Endometrium (tissue), 2 donors: ENCODE results near the gene CBX5.
"Not testable (repeated sequence)": the region's sequence is repeated elsewhere in the genome, so short reads cannot be mapped to it uniquely, and the experiment has no call there.

Experiments used
- FAIRE-seq: peaks from 2 replicates; lab custom pipeline; 2012; peaks lifted over from hg19 to GRCh38; lab: Jason Lieb, UNC
- donor health status: control.
- donor health status: control.

Gene CBX5

DNA sequence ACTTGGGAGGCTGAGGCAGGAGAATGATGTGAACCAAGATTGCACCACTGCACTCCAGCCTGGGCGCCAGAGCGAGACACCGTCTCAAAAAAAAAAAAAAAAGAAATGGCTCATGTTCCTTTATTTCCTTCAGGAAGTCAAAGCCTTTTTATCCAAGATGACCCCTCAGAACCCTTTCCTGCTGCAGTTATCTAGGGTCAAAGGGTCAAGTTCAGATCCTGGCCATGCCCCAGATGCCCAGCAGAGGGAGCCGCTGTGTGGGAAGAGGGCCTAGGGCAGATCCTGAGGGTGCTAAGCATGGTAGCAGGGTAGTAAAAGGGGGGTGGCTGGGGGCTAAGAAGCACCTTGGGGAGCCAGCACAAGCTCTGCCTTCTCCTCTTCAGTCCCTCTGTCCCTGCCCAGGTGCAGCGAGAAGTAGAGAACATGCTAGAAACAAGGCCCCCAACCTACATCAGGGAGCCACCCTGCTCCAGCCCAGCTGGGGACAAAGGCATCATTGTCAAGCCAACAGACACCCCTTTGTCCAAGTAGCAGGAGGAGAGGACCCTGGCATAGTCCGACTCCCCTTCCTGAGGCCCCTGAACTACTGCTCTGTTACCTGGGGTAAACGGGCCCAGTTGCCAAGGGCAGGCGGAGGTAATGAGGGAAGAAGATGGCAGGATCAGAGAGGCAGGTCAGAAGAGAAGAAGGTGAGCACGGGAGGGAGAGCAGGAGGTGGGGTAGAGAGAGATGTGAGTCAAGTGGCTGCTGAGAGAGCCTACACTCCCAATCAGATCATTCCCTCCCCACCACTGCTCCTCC is 14.4 kb upstream of the CBX5 start:
- FAIRE-seq, result no peak

DNA sequence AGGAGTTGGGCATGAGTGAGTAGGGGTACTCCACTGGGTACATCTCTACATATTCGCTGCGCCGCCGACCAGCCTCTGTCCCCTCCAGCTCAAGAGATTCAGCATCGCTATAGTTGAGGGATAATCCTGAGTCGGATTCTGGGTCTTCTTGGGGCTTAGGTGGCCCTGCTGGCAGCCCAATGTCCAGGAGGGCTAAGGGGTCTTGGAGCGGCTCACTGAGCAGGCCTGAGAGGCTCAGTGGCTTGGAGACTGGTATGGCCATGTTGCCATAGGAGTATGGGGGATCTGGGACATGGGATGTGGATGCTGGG is 13.0 kb upstream of the CBX5 start:
- no peak for FAIRE-seq

GRCh38 chr12:54292083-54292930 is 12.4 kb upstream of the CBX5 start:
- no peak for FAIRE-seq

- no peak for FAIRE-seq
Observed at GRCh38 chr12:54287261-54288157, 7.6 kb upstream of the CBX5 start.

DNA sequence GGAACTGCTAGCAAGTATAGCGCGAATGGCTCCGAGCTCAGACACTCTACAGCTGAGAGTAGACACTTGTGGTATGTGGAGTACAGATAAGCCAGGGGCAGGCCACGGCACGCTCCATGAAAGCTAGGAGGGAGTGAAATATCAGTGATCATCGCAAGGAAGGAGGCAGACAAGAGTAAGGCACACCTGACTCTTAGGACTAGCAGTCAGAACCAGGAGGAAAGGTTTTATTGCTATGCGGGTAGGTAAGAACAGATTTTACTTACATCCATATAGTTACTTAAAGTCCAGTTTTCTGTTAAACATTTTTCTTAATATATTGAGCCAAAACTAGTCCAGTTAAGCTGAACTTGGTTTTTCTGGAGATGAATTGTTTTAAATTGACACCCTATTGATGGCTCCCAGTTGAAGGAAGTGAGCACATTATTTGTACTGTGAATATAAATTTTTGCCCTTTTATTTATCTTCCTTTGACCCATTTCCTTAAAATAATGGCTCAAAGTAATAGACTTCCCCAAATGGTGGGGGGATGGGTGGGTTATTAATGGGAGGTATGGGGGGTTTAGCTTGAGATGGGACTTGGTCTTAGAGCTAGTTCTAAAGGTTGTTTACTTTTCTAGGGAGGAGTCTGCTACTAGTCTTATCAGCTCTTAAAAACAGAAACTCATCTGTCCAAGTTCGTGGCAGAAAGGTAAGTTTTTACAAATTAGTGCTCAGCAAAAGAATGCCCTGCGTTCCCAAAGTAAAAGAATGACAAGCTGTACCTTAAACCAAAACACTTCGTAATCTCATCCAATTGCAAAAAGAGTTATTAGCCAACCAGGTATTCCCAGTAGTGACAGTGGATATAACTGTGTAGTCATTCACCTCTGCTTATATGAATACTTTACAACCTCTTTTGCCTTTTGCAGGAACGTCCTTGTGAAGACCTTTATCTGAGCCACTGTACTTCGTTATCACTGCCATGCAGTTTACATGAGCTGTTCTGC is 6.4 kb upstream of the CBX5 start:
- no peak for FAIRE-seq

DNA sequence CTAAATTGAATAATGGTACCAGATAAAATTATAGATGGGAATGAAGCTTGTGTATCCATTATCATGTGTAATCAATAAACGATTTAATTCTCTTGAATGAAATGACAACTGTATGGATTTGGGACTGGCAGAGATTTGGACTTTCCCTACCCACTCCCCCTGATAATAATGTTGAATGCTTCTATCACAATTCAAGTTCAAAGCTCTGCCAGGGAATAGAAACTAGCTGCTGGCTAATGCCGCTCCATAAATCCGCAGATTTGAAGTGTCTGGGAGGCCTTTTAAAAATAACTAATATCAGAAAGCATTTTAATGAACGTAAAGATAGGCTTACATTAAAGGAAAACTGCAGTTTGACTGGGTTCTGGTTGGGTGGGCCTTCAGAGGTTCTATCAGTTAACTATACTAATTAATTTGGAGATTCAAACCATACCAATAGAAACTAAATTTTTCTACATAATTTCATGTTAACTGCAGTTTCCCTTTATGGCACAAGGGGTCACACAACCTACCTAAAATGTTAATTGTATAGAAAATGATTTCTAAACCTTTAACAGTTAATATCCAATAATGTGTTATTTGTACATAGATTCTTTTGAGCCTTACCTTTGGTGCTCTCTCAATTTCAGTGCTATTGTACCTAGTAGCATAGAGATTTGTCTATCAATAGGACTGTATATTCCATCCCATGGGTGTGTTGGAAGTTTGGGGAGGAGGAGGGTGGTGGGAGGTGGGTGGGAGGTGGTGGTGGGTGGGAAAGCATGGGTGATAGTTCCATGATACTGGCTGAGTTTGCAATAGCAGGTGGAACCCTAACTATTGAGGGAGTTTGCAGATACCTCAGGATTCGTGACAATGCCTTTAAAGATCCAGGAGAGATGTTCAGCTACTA is 5.5 kb upstream of the CBX5 start:
- FAIRE-seq, result no peak

DNA sequence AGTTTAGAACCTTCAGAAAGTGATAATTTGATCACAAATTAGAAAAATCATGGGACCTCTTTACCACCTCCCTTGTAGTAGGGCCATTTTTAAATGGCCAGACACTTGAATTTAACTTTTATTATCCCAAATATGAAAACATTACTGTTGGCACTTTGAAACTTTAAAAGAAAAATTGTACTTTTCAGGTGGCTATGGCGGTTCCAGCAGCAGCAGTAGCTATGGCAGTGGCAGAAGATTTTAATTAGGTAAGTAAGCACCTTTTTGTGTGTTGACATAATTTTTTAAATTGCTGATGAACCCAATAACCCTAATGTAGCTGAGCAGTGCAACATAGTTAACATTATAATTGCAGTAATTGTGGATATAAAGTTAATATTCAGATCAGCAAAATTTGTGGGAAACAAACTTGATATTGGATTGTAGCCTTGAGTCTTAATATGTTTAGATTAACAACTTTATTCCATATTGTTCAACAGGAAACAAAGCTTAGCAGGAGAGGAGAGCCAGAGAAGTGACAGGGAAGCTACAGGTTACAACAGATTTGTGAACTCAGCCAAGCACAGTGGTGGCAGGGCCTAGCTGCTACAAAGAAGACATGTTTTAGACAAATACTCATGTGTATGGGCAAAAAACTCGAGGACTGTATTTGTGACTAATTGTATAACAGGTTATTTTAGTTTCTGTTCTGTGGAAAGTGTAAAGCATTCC is 4.3 kb upstream of the CBX5 start:
- not testable (repeated sequence) for FAIRE-seq

- no peak for FAIRE-seq
Observed at GRCh38 chr12:54282949-54283593, 3.1 kb upstream of the CBX5 start.

DNA sequence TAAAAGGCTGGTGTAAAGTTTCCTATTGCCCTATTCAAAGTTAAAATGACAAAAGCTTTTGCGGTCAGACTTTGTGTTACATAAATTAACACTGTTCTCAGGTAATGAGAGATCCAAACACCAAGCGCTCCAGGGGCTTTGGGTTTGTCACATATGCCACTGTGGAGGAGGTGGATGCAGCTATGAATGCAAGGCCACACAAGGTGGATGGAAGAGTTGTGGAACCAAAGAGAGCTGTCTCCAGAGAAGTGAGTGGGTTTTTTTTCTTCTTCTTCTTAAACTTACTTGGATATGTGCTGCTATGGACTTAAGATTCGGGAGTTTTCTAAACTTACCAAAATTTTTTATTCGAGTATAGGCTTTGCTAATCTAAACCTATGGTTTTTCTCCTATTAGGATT is 1.8 kb upstream of the CBX5 start:
- not testable (repeated sequence) for FAIRE-seq

- FAIRE-seq, result not testable (repeated sequence)
Observed at GRCh38 chr12:54281261-54281638, 1.3 kb upstream of the CBX5 start.

GRCh38 chr12:54280468-54281260 is 742 bp upstream of the CBX5 start, which contains the start of gene HNRNPA1:
TSS of gene HNRNPA1 (plus strand) at chr12:54280726. CDS start at chr12:54280808, 82 bp downstream.
- FAIRE-seq, result peak; percentile 97

DNA sequence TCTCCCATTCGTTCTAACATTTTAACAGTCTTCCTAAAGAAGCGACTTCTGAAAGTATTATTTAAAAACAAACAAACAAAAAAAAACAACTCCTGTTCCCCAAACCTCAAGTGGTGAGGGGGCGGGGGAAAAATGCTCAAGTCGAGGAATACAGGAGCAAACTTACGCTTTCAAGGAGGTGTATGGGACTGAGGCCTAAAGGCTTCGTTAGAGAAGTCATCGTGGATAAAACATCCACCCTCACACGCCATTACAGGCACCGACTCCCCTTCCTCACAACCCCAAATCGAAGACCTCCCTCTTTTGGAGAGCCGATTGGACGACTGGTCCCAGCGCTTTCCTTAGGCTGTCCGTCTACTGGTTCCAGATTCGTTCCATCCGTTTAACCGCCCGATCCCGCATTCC is 693 bp downstream of the CBX5 start:
- FAIRE-seq, result no peak

DNA sequence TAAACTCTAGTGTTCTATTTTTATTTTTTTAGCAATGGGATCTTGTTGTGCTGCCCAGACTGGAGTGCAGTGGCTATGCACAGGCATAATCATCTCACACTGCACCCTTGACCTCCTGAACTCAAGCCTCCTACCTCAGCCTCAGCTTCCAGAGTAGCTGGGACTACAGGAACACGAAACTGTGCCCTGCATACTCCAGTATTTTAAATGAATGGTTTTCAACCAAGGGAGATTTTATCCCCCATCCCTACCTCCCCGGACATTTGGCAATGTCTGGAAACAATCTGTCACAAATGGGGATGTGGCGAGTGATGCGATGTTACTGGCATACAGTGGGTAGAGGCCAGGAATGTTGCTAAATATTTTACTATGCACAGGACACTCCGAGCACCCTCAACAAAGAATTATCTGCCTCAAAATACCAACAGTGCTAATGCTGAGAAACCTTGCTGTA is 2.1 kb downstream of the CBX5 start:
- FAIRE-seq, result no peak

DNA sequence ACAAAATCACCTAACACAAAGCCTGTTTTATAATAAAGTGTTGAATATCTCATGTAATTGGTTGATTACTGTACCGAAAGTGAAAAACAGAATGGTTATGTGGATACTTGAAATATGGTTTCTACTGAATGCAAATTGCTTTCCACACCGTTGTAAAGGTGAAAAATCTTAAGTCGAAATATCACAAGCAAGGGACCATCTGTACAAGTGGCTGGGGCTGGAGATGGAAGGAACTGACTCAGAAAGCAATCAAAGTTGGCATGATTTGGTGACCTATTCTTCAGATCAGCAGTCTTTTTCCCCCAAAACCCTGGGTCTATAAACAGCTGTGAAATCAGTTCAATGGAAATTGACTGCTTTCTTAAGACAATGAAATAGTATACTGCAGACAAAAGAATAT is 3.6 kb downstream of the CBX5 start:
- FAIRE-seq, result no peak

DNA sequence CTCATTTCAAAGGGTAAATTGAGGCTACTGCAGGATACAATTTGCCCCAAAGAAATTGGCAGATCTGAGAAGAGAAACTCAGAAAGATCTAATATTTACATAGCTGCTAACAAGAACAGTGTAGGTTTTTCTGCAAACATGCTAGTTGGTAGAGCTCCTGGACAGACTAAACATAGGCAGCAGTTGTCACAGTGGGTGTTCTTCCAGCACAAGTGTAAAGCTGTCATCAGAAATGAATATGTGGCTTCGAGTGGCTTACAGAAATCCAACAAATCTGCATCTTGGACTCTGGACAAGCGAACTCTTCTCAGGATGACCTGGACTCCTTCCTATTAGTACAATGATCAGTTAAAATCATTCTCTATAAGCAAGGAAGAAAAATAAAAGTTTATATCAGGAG is 5.9 kb downstream of the CBX5 start:
- no peak for FAIRE-seq

DNA sequence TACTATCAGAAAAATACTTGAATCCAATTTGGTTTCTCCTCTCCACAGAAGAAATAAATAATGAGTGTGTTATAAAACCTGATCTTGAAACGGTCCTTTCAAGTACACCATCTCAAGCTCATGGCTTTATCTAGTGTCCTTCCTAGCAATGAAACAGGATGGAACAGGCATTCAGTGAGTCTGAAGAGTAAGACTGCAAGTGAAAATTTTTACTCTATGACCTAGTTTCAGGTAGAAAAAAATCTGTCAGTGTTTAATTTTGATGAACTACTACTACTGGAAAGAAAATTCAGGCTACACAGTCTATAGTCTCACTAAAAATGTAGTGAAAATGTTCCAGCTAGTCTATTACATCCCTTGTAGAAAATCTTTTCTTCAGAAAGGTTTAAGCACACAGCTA is 7.7 kb downstream of the CBX5 start:
- FAIRE-seq, result no peak

DNA sequence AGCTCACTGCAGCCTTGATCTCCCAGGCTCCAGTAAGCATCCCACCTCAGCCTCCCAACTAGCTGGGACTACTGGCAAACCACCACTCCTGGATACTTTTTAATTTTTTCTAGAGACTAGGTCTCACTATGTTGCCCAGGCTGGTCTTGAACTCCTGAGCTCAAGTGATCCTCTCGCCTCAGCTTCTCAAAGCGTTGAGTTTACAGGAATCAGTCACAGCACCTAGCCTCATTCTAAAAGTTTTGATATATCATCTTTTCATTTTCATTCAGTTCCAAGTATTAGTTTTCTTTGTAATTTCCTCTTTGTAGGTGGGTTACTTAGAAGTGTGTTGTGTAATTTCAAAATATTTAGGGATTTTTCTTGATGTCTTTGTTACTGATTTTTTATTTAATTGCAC is 9.6 kb downstream of the CBX5 start:
- FAIRE-seq, result no peak

GRCh38 chr12:54266852-54267251 is 13.1 kb downstream of the CBX5 start:
- FAIRE-seq, result no peak
